ENCODE results near the gene KEAP1.

GRCh38 chr19:10518444-10519361 lies 15.5 kb upstream of the KEAP1 start:
- TF ChIP-seq ZNF510 (CRISPR knock-in tag; IDR thresholded peaks at IDR 0.05; ENCODE audit: low read depth) = no peak
- no peak for TF ChIP-seq TCF12 (IDR thresholded peaks at IDR 0.05)
- no peak for TF ChIP-seq TCF12 (CRISPR knock-in tag; IDR thresholded peaks at IDR 0.05)
- TF ChIP-seq, protein P1, sequence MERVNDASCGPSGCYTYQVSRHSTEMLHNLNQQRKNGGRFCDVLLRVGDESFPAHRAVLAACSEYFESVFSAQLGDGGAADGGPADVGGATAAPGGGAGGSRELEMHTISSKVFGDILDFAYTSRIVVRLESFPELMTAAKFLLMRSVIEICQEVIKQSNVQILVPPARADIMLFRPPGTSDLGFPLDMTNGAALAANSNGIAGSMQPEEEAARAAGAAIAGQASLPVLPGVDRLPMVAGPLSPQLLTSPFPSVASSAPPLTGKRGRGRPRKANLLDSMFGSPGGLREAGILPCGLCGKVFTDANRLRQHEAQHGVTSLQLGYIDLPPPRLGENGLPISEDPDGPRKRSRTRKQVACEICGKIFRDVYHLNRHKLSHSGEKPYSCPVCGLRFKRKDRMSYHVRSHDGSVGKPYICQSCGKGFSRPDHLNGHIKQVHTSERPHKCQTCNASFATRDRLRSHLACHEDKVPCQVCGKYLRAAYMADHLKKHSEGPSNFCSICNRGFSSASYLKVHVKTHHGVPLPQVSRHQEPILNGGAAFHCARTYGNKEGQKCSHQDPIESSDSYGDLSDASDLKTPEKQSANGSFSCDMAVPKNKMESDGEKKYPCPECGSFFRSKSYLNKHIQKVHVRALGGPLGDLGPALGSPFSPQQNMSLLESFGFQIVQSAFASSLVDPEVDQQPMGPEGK (CRISPR knock-in tag; IDR thresholded peaks at IDR 0.05) = no peak
- no peak for TF ChIP-seq TFAP4 (IDR thresholded peaks at IDR 0.05; ENCODE audit: borderline replicate concordance, low read depth)
- TF ChIP-seq, protein P2, sequence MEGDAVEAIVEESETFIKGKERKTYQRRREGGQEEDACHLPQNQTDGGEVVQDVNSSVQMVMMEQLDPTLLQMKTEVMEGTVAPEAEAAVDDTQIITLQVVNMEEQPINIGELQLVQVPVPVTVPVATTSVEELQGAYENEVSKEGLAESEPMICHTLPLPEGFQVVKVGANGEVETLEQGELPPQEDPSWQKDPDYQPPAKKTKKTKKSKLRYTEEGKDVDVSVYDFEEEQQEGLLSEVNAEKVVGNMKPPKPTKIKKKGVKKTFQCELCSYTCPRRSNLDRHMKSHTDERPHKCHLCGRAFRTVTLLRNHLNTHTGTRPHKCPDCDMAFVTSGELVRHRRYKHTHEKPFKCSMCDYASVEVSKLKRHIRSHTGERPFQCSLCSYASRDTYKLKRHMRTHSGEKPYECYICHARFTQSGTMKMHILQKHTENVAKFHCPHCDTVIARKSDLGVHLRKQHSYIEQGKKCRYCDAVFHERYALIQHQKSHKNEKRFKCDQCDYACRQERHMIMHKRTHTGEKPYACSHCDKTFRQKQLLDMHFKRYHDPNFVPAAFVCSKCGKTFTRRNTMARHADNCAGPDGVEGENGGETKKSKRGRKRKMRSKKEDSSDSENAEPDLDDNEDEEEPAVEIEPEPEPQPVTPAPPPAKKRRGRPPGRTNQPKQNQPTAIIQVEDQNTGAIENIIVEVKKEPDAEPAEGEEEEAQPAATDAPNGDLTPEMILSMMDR (CRISPR knock-in tag; IDR thresholded peaks at IDR 0.05) = no peak
- no peak for TF ChIP-seq CEBPG (CRISPR knock-in tag; IDR thresholded peaks at IDR 0.05)
- no peak for TF ChIP-seq ZBTB7B (CRISPR knock-in tag; IDR thresholded peaks at IDR 0.05)

All from HepG2 (cell line).